ENCODE measurements around the gene INPP5D. TPM values are rescaled to one million over a fixed set of nuclear protein-coding genes. Genes with fewer than 3 reads are reported as not detected.
"Not testable (repeated sequence)": the region's sequence is repeated elsewhere in the genome, so short reads cannot be mapped to it uniquely, and the experiment has no call there.

The INPP5D gene
- 43.4 TPM for total RNA-seq

DNA sequence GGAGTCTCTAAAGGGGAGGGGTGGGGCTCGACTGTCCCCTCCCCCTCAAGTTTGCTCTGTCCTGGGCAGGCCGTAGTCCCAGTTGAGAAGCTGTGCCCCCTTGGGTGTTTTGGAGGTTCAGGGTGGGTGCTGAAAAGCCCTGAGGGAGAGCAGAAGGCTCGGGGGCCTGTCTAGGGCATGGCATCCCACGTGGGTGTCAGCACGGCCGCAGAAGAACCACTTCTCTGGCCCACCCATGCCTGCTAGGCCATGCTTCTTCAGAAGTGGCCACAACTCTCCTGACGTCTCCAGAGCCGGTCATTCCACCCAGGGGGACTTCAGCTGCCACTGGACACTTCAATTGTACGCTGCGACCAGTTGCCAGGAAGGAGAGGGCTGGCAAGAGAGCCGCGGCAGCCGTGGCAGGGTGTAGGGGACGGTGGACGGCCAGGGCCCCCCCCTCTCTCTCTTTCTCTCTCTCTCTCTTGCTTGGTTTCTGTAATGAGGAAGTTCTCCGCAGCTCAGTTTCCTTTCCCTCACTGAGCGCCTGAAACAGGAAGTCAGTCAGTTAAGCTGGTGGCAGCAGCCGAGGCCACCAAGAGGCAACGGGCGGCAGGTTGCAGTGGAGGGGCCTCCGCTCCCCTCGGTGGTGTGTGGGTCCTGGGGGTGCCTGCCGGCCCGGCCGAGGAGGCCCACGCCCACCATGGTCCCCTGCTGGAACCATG is at the start of gene INPP5D:
Gene INPP5D (plus strand): TSS at position 546 of the 704 bp plus-strand sequence. CDS start 137 bp downstream, at position 683.
- DNase-seq (ENCODE audit: low spot score), result peak; percentile 67

- peak; percentile 33 for DNase-seq (ENCODE audit: low spot score)
Observed at GRCh38 chr2:233010569-233011267, 49.4 kb upstream of the INPP5D start.

DNA sequence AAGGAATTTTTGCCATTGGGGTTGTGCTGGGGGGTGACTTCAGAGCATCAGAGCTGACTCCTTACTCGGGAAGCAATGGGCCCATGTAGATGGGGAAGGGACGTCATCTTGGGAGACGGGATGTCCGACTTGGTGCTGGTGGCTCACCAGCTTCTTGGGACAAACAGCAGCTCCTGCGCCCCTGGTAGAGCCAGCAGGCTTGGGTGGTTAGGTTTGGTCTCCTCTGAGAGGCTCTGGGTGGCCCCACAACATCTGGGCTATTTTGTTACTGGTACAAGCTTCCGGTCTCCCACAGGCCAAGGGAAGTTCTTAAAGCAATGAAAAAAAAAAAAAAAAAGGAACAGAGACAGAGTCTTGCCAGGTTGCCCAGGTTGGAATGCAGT is 48.9 kb upstream of the INPP5D start:
- peak; percentile 18 for DNase-seq (ENCODE audit: low spot score)

DNA sequence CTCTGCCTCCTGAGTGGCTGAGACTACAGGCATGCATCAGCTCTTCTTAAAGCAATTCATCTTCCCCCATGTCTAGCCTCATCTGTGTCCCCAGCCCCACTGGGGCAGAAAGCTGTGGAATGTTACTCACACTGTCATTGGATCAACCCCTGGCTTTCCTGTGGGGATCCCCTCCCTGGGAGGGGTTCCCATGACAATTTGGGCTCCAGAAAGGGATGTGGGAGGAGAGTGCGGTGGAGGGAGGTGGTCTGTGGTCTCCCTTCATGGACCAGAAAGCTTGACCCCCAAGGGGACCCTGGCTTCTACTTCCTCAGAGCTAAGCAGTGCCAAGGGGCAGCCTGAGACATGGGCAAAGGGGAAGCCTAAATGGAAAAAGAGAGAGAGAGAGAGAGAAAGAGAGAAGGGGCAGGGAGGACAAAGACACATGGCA is 48.4 kb upstream of the INPP5D start:
- peak; percentile 20 for DNase-seq (ENCODE audit: low spot score)

DNA sequence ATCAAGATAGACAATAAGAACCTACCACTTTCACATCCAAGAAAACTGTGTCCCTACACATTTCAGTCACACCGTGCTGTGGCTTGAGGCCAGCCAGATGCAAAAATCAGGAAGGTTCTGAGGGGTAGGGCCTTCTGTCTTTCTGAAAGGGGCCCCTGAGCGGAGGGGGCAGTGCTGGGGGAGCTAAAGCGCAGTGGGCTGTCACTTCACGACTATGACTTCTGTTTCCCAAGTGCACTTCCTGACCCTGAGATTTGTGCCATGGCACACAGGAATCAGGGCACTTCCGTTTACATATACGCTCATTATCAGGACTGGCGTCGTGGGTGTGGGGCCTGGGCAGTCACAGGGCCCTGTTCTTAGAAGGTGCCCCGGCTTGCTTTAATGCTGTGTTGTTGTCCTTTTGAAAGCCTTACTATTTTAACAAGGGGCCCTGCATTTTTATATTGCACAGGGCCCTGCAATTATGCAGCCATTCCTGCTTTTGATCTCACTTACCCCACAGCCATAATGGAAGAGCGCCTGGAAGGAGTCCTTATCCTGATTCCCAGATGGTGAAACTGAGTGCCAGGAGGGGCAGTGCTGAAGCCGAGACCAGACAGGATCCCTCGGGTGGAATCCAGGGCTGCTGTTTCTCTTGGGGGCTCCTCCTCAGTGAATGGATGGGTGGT is 47.7 kb upstream of the INPP5D start:
- peak; percentile 39 for DNase-seq (ENCODE audit: low spot score)

DNA sequence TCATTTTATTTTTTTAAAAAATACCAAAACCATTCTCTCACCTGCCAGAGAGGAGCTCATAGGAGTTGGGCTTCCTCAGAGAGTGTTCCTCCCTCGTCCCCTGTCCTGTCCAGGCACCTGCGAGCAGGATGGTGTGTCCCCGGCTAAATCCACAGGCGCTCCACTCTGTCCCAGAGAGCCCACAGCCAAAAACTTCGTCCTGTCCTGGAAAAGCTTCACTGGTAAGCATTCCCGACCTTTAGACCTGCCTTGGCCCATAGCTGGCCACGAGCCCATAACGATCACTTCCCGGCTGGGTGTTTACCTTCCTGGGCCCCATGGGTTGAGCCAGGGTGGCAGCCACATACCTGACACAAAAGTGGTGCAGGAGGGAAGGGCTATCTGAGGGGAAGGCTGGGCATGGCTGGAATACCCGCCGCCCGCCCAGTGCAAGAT is 47.1 kb upstream of the INPP5D start, which contains the start of gene NGEF:
Gene NGEF (minus strand): TSS at position 230 of the 435 bp plus-strand sequence. CDS start 38,366 bp downstream, outside the sequence.
- DNase-seq (ENCODE audit: low spot score), result peak; percentile 37

- DNase-seq (ENCODE audit: low spot score), result no peak
Observed at GRCh38 chr2:233013650-233014049, 46.5 kb upstream of the INPP5D start.

DNA sequence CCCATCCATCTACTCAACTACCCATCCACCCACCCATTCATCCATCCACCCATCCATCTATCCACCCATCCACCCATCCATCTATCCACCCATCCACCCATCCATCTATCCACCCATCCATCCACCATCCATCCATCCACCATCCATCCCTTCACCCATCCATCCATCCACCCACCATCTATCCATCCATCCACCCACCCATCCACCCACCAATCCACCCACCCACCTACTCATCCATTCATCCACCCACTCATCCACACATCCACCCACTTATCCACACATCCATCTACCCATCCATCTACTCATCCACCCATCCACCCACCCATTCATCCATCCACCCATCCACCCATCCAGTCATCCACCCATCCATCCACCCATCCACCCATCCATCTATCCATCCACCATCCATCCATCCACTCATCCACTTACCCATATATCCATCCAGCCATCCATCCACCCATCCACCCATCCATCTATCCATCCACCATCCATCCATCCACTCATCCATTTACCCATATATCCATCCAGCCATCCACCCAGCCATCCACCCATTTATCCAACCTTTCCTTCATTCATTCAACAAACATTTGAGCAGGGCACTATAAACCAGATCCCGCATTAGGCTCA is 45.0 kb upstream of the INPP5D start:
- no peak for DNase-seq (ENCODE audit: low spot score)

GRCh38 chr2:233017947-233018346 is 42.2 kb upstream of the INPP5D start:
- DNase-seq (ENCODE audit: low spot score), result no peak

- DNase-seq (ENCODE audit: low spot score), result not testable (repeated sequence)
Observed at GRCh38 chr2:233019610-233020009, 40.5 kb upstream of the INPP5D start.

- no peak for DNase-seq (ENCODE audit: low spot score)
Observed at GRCh38 chr2:233020454-233020853, 39.7 kb upstream of the INPP5D start.

DNA sequence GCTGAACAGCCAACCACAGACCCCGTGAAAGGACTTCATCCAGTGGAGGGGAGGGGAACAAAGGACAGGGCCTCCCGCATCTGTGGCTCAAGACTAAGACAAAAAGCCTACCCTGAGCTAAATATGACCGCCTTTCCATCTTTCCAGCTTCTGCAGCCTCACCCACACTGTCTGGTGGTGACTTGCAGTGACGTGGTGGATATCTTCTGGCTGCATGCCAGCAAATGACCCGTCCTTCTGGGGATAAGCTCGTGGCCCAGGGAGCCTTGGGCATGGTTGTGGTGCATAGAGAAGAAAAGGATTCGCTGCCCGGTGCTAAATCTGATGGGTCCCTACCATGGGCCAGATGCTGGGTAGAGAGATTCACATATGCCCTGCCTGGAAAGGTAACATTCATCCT is 38.4 kb upstream of the INPP5D start:
- no peak for DNase-seq (ENCODE audit: low spot score)

GRCh38 chr2:233022561-233022960 is 37.6 kb upstream of the INPP5D start:
- DNase-seq (ENCODE audit: low spot score), result no peak

DNA sequence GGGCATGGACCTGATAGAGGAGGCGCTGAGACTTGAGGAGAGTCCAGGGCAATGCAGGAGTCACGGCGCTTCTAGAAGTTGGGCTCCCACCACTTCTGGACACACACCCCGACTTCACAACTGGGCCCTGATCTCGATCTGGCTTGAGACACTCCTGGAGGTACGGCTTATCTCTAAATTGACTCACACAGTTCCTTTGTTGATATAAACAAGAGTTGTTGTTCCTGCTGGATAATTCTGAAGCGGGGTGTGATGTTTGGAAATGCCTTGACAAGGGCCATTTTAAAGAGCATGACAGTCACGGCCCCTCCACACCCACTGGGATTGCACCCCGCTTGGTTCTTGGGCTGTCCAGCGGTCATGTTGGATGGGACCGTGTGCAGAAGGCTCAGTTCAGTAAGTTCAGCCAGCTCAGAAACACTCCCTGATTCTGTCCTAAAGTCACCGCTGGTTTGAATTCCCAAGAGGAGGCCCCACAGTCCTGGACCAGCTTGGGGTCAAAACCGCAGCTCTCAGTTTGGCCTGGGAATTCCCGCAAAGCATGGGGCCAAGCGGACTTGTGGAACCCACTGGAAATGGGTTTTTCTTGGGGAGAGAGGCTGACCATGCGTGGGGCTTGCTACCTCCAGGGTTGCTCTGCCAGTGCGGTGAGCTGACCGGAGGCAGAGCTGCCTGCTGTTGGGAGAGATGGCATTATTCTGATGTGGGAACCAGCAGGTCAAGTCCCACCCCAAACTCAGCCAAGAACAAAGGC is 37.0 kb upstream of the INPP5D start:
- DNase-seq (ENCODE audit: low spot score), result no peak

GRCh38 chr2:233023761-233024410 is 36.3 kb upstream of the INPP5D start:
- no peak for DNase-seq (ENCODE audit: low spot score)

GRCh38 chr2:233025706-233026105 is 34.4 kb upstream of the INPP5D start:
- no peak for DNase-seq (ENCODE audit: low spot score)

DNA sequence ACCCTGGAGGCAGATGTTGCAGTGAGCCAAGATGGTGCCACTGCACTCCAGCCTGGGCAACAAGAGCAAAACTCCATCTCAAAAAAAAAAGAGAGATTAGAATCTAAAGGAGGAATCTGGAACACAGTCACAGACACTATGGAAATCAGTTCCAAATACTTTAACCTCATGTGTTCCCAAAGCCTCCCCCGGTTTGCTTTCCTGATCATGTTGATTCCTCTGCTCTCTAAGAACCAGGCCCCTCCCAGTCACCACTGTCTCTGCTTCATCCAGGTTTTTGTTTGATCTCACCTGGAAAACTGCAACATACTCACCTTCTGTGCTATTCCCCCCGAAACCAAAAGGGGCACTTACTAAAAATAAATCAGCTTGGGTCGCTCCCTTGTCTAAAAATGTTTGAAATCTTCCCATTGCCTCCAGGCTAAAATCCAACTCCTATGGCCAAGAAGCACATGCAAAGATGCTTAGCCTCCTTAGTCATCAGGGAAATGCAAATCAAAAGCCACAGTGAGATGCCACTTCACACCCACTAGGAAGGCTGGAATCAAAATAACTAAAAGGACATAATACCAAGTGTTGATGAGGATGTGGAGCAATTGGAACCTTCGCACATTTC is 33.8 kb upstream of the INPP5D start:
- no peak for DNase-seq (ENCODE audit: low spot score)

DNA sequence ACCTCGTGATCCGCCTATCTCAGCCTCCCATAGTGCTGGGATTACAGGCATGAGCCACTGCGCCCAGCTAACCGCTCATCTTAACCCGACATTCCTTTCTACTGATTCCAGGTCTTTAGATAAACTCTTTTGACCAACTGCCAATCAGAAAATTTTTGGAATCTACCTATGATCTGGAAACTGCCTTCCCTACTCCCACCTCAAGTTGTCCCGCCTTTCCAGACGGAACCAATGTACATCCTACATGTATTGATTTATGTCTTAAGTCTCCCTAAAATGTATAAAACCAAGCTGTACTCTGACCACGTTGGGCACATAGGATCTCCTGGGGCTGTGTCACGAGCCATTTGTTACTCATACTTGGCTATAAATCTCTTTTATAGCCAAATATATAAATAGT is 30.8 kb upstream of the INPP5D start:
- DNase-seq (ENCODE audit: low spot score), result no peak

DNA sequence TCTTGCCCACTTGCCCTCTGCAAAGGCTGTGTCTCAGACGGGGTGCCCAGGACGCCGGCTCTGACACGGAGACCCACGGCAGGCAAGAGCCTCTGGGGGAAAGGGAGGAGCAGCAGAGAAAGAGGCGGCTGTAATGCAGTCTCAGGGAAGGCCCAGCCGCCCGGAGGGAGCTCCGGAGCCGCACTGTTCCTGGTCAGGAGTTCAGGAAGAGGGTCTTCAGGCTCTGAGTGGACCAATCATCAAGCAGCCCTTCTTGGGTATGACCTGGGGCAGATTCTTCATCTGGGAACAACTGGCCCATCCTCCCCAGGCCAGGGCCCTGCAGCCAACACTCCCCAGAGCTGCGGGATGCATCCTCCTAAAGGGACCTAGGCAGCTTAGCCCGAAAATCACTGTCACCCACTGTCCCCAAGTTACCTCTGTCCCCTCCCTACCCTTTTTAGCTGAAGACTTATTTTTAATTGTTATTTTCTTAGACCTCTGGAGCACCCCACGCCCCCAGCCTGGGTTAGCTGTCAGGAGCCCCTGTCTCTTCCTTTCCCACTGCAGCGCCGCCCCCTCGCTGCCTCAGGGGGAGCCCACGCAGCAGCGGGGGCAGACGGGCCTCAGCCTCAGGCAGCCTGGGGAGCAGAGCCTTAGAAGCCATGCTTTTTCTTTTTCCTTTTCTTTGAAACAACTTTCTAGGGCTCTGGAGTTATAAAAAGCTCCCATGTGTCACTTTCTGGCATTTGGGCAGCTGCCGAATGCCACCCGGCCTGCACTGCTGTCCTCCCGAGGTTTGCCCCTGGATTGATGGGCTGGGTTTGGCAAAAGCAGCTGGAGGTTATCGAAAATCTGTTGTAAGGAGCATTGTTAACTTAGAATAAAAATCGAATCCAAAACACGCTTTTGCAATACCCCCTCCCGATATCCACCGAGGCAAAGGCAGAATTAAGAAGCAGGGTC is 28.3 kb upstream of the INPP5D start:
- DNase-seq (ENCODE audit: low spot score), result no peak

Measured in ureter (tissue), 1 donor.